Posterior vena cava (tissue), 2 donors: ENCODE results near the gene CFD. TPM values are rescaled to one million over a fixed set of nuclear protein-coding genes. Genes with fewer than 3 reads are reported as not detected.
"Not testable (repeated sequence)": the region's sequence is repeated elsewhere in the genome, so short reads cannot be mapped to it uniquely, and the experiment has no call there.

Experiments
- DNase-seq: peaks from one replicate; pipeline ENCODE4 v3.0.0-alpha.2; 2020; ENCODE audit warnings: low spot score
- intact Hi-C, 2 donors: fragments of 100-400 bp; cut with DNase I; formaldehyde crosslinking; loops; one replicate each; pipeline versions ENCODE4 v1.14.1 to v1.14.2; 2022 to 2023
- long read RNA-seq, 2 donors: library from polyadenylated mRNA; unstranded; transcript quantifications; one replicate each; pipeline ENCODE4 v2.0.0, GENCODE V29; 2020 to 2021
- total RNA-seq, 2 donors: library from RNA; stranded (reverse); fragmentation: NEBNext Ultra II Directional; extraction: Animal tissue kit (Norgen Biotek cat#: 25700); gene quantifications; one replicate each; pipeline ENCODE4 v1.2.1, GENCODE V29; 2021
- donor health status: DM: yes; HTN: yes; CAD: no.
- donor health status: DM: yes; HTN: yes; CAD: no.

CFD gene
- total RNA-seq, result 100 to 1,000 TPM; 122 to 297 TPM
- long read RNA-seq, donor 1, transcript CFD-201 (5 exons, 1,201 nt), result major isoform, 108 of 129 reads
- long read RNA-seq, donor 1, partial matches to known transcripts, result 21 of 129 reads
- long read RNA-seq, donor 1, other reads (novel, unspliced or antisense), result 0 of 129 reads
- long read RNA-seq, donor 2, transcript CFD-201 (5 exons, 1,201 nt), result major isoform, 323 of 335 reads
- long read RNA-seq, donor 2, partial matches to known transcripts, result 9 of 335 reads
- long read RNA-seq, donor 2, other reads (novel, unspliced or antisense), result 0 of 335 reads

DNA sequence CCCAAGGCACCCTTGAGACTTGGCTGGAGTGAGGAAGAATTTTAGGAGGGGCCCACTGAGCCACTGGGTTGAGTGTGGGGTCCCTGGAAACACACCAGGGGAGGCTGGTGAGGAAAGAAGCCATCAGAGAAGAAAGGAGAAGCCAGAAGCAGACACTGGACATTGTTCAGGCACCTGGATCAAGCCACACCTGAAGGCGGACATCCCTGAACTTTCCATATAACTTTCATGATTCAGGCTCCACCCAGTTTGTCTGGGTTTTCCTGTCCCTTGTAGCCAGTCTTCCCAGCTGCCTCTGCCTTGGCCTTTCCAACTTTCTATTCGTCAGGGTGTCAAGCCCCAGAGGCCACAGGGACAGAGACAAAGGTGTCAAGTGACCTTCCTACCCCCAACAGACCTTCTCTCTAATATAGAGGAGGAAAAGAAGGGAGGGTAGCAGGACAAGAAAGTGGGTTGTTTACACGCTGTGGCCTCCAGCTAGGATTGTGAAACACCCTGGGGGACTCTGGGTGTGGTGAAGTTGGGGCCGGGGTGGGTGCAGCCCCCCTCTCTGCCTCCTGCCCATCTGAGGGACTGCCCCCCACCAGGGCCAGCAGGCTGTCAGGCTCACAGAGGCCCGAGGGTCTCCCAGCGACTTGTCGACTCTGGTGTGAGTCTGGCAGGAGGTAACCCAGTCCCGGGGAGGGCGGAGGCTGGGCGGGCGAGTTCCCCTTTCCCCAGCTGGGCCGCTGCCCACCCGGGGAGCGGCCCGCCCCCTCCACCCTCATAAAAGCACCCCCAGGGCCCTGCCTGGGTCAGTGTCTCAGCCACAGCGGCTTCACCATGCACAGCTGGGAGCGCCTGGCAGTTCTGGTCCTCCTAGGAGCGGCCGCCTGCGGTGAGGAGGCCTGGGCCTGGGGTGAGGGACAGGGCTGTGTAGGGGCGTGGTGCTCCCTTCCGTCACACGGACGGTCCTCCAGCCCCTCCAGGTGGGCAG lies at the start of gene CFD:
TSS of gene CFD (plus strand) at position 797 of the 976 bp plus-strand sequence. CDS start at position 823, 26 bp downstream.
- intact Hi-C loops, result loop anchor here in 1 of 2 donors (1.0 to 10.0 kb wide), 2 partner anchors 60 to 126 kb away; partner anchors contain the start of gene WDR18
- peak; percentile 92 for DNase-seq

GRCh38 chr19:810077-810855 lies 49.2 kb upstream of the CFD start:
- peak; percentile 80 for DNase-seq
- intact Hi-C loops, result no loop called here

GRCh38 chr19:810883-811489 lies 48.5 kb upstream of the CFD start:
- peak; percentile 70 for DNase-seq
- intact Hi-C loops, result no loop called here

DNA sequence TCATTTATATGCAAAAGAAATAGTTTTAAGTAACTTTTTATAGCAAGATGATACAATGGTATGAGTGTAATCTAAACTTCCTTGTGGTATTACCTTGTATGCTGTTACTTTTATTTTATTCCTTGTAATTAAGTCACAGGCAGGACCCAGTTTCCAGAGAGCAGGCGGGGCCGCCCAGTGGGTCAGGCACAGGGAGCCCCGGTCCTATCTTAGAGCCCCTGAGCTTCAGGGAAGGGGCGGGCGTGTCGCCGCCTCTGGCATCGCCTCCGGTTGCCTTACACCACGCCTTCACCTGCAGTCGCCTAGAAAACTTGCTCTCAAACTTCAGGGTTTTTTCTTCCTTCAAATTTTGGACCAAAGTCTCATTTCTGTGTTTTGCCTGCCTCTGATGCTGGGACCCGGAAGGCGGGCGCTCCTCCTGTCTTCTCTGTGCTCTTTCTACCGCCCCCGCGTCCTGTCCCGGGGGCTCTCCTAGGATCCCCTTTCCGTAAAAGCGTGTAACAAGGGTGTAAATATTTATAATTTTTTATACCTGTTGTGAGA lies 47.9 kb upstream of the CFD start:
- no peak for DNase-seq
- intact Hi-C loops, result no loop called here

DNA sequence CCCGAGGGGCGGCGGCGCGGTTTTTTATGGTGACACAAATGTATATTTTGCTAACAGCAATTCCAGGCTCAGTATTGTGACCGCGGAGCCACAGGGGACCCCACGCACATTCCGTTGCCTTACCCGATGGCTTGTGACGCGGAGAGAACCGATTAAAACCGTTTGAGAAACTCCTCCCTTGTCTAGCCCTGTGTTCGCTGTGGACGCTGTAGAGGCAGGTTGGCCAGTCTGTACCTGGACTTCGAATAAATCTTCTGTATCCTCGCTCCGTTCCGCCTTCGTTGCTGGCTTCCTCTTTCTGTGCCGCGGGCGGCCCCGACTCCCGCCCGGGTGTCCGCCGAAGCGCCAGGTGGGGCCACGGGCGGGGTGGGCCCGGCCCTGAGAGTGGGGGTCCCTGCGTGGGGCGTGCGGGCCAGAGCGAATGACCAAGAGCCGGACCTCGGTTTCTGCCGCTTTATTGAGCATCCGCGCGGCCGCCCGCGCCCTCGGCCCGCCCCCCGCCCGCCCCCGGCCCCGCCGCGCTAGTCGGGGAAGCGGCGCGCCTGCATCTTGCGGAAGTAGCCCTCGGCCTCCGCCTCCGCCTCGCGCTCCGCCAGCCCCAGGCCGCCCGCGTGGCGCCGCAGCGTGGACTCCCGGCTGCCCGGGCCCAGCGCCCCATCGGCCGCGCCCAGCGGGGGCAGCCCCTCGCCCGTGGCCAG lies 47.3 kb upstream of the CFD start:
- intact Hi-C loops, result no loop called here
- DNase-seq, result no peak

GRCh38 chr19:812747-813218 lies 46.7 kb upstream of the CFD start:
- intact Hi-C loops, result no loop called here

GRCh38 chr19:813219-814151 lies 46.0 kb upstream of the CFD start:
- intact Hi-C loops, result no loop called here
- DNase-seq, result no peak

More at GRCh38 chr19:812747-813218, 46.7 kb upstream of the CFD start:
- DNase-seq, result no peak

DNA sequence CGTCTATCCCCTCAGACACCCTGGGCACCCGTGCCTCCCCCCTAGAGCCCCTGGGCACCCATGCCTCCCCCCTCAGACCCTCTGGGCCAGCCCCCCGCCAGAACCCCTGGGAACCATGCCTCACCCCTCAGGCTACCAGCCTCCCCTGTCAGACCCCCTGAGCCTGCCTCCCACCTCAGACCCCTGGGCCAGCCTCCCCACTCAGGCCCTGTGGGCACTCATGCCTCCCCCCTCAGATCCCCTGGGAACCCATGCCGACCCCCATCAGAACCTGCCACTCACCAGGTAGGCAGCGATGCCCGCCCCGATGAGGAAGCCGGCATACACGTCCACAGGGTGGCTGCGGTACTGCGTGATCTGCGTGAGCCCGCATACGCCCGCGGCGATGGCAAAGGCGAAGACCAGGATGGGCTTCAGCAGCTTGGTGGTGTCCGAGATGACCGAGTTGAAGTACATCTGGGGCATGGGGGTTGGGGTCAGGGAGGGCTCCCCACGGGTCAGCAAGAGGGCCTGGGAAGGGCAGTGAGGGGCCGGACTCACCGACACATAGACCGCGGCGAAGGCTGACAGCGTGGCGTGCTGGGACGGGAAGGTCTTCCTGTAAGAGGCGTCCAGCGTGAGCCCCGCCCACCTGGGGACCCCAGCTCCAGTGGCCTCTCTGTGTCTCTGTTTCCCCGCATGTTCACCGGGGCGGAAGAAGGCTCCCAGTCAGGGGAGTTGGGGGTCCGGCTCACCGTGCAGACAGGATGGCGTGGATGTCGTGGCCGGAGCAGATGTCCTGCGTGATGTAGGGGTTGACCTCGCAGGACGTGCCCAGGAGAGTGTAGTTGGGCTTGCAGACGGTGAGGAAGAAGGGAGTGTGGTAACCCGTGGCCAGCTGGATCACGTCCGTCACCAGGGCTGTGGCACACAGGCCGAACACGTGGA lies 45.0 kb upstream of the CFD start:
- no peak for DNase-seq
- intact Hi-C loops, result no loop called here

DNA sequence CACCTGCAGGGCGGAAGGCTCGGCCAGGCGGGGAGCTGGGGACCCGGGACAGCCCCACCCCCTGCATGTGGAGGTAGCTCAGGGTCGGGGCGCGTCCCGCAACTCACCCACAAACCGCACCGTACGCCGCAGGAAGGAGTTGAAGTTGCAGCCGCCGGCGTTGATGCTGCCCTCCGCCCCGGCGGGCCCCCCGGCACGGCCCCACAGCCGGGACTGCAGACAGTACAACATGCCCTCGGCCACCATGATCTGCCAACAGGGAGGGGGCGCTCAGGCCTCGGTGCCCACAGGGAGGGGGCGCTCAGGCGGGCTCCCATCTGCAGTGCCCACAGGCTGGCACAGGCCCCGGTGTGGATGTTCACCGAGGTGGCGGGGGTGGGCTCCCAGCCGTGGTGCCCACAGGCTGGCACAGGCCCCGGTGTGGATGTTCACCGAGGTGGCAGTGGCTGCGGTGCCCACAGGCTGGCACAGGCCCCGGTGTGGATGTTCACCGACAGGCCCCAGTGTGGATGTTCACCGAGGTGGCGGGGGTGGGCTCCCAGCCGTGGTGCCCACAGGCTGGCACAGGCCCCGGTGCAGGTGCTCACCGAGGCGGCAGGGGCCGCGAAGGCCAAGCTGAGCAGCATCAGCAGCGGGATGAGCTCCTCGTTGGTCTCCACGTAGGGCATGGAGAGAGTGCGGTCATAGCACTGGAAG lies 44.2 kb upstream of the CFD start:
- DNase-seq, result no peak
- intact Hi-C loops, result no loop called here

DNA sequence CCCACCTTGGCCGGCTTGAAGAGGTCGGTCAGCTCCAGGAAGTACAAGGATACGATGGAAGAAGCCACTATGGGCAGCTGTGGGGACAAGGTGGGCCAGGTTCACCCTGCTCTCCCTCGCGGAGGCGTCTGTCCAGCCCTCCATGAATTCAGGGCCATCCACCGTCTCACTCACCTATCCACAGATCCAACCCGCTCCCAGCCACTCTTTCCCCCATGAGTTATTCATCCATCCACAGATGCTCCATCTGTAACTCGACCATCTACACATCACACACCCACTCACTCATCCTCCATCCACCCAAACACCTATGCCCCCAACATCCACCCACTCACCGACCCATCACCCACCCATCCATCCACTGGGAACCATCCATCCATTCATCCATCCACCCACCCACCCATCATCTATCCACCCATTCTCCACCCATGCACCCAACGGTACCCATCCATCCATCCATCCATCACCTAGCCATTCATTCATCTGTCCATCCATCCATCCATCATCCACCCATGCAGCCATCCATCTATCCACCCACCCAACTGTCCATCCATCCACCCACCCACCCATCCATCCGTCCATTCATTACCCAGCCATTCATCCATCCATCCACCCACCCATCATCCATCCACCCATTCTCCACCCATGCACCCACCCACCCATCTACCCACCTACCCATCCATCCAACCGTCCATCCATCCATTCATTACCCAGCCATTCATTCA lies 43.5 kb upstream of the CFD start:
- no peak for DNase-seq
- intact Hi-C loops, result no loop called here

GRCh38 chr19:816500-816857 lies 43.0 kb upstream of the CFD start:
- intact Hi-C loops, result no loop called here
- no peak for DNase-seq

- peak; percentile 32 for DNase-seq
- intact Hi-C loops, result not testable (repeated sequence)
These were observed 39.3 kb upstream of the CFD start for GRCh38 chr19:820212-820611.

GRCh38 chr19:821231-821824 lies 38.1 kb upstream of the CFD start:
- peak; percentile 74 for DNase-seq
- intact Hi-C loops, result no loop called here

DNA sequence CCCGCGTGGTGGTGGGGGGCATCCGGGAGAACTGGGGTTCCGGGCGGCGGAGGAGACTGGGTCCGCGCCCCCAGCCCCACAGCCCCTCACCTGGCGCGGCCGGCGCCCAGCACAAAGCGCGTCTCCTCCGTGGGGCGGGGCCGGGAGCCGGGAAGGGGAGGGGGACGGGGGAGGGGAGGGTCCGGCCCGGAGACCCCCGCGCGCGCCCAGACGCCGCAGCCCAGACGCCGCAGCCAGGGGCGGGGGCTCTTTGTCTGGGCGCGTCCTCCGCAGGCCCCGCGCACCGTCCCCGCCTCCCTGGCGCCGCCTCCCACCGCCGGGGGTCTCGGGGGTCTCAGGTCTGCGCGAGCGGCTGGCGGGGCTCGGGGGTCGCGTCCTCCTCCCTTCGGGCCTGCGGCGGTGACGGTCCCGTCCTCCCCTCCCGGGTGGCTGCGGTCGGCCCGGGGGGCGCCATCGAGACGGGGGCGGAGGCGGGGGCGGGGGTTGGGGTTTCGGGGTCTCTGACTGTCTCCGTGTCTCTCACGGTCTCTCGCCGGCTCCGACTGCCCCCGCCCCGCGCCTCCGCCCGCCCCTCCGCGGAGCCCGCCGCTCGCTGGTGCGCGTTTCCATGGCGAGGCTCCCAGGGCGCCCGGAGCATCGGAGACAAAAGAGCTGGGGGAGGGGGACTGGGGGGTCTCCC lies 37.5 kb upstream of the CFD start, which contains the start of gene PLPPR3:
TSS of gene PLPPR3 (minus strand) at position 131 of the 679 bp plus-strand sequence. CDS start 396 bp downstream, outside the sequence.
- peak; percentile 62 for DNase-seq
- intact Hi-C loops, result no loop called here
